Fibroblast of skin of right quadriceps (primary cell): ENCODE results near the gene RGS6.

Experiments used
- DNase-seq: peaks from one replicate; pipeline ENCODE4 v3.0.0-alpha.2; 2013

RGS6 gene

DNA sequence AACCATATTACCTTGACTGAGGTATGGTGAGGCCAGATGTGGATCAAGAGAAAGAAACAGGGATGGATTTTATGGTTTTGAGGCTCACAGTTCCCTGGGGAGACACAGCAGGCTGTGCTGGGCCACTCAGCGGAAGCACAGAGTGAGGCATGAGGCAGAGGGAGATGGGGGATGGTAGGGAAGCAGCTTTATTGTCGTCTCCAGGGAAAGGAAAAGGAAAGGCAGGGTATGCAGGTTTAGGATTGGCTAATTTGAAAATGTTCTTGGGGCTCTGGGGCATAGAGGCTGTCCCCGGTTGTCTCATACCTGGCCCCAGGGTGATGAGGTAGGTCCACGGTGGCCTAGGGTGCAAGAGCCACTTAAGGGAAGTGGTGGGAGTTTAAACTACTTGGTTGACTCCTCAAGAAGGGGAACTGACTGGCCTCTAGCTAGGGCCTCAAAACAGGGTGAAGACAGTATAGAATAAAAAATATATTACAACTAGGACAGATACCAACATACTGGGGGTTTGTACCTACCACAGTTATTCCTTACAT, 322.8 kb downstream of the RGS6 start:
- no peak for DNase-seq

- DNase-seq = no peak
Observed at GRCh38 chr14:72256055-72256454, 323.8 kb downstream of the RGS6 start.

- DNase-seq = no peak
Observed at GRCh38 chr14:72261068-72261467, 328.8 kb downstream of the RGS6 start.

DNA sequence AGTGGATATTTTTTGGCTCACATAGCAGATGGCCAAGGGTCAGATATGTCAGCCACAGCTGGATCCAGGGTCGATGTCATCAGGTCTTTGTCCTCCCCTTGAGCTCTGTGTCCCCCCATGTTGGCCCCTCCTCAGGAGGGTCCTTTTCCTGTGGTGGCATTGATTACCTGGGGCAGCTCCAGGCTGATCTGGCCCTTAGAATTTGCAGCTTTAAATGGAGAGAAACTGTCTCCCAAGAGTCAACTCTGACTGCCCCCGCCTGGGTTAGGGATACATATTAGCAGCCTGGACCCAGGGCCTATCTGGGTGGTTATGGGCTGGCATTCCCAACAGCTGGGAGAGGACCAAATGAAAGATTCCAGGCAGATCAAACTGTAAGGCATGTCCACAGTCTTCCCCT, 330.5 kb downstream of the RGS6 start:
- DNase-seq = no peak

DNA sequence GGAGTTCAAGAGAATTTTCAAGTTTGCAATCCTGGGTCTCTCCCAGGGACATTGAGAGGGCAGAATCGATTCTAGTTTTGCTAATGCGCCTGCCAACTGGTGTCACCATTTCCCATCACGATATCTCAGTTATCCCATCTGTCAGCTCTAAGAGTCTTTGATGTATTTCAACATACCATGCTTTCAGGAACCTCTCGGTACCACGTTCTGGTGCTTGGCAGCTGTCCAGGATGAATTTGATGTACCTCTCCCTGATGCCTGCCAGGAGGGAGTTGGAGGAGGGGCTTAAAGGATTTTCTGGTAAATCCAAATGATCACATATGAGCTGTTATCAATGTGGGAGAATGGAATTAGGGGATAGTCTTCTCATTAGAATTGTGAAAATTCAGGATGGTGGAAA, 332.5 kb downstream of the RGS6 start:
- DNase-seq = no peak

- no peak for DNase-seq
Observed at GRCh38 chr14:72270147-72270727, 338.0 kb downstream of the RGS6 start.

DNA sequence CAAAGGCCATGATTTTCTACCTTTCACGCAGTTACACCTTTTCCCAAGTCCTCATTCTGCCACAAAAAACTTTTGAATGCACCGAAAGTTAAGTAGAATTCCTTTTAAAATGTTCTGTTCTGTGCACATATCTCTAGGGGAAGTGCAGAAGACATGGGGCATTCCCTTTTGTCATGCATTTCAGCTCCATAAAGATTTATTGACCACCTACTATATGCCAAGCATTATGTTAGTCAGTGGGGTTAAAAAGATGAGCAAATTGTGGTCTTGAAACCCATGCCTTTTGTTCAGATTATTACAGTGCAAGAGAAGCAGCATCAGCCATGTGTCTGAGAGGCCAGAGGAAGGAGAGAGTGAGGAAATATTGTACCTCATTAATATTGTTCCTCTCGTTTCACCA, 338.5 kb downstream of the RGS6 start:
- DNase-seq = no peak

- no peak for DNase-seq
Observed at GRCh38 chr14:72275242-72275641, 343.0 kb downstream of the RGS6 start.

GRCh38 chr14:72278316-72278715, 346.1 kb downstream of the RGS6 start:
- DNase-seq = no peak

GRCh38 chr14:72284176-72284575, 351.9 kb downstream of the RGS6 start:
- no peak for DNase-seq

GRCh38 chr14:72290241-72290640, 358.0 kb downstream of the RGS6 start:
- DNase-seq = no peak

DNA sequence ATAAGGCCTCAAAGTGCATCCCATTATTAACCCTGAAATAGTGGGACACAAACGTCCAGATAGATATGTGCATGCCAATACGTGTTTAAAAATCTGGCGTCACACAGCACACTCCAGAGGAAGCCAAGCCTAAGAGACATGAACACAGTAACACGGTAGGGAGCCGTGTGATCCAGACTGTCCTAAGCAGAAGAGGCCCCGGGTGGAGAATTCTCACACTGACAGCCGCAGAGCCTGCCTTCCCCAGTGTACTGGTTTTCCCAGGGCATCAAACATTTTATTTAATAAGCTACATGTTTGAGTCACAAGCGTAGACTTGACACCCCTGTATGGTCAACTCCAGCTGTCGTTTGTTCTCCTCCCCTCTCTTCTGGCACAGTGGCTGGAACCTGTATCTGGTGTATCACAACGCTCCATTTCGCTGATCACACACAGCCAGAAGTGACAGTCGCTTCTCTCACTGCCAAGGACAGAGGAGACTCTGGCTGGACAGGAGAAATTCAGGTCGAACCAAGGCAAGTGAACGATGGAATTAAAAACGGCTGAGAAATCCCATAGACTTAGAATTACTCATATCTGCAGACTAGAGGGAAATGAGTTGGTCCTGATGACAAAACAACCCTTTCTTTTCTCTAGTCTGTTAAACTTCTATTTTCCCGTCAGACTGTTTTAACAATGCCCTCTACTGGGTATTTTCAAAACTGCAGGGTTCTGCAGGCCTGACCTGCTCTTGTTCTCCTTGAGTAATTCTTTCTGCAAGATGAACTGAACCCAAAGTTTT, 359.9 kb downstream of the RGS6 start:
- peak; percentile 18 for DNase-seq

GRCh38 chr14:72292689-72293024, 360.4 kb downstream of the RGS6 start:
- DNase-seq = no peak

- DNase-seq = no peak
Observed at GRCh38 chr14:72301352-72301751, 369.1 kb downstream of the RGS6 start.

DNA sequence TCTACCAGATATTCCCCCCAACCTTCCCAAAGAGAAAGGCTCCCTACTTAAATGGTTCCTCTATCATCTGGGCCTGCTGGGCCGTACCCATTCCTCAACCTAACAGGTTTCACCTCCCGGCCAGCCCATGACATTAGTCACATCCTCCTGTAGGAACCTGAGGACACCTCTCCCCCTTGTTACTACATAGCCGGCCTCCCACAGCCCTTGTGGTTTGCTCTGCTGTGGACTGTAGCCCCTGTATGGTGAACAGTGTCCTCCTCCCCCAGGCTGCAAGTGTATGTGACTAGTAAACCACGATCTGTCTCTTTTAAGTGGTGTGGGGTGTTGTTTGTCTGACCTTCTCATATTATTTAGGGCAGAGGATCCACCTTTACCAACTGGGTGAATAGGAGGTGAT, 371.7 kb downstream of the RGS6 start:
- DNase-seq = no peak

GRCh38 chr14:72305561-72305960, 373.3 kb downstream of the RGS6 start:
- no peak for DNase-seq

DNA sequence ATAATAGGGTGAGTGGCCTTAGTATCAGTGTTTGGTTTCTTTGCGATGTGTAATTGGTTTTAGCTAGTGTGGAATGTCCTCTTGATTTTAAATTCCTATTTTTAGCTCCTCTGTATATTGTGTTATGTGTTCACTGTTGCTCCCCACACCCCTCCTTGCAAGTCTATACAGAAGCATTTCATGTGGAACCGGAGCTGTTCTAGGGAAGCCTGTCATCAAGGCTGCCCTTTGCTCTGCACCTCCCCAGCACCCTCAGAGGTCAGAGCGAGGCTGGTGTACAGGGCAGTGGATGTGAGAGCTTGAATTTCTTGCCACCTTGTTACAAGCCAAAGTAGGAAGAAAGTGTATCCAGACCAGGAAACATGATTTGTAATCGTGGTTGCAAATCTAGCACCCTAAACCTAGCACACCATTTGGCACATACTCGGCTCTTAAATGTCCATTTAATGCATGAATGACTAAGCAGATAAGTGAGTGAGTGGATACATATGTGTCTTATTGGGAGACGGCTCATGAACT, 376.8 kb downstream of the RGS6 start:
- no peak for DNase-seq

GRCh38 chr14:72311116-72311515, 378.9 kb downstream of the RGS6 start:
- no peak for DNase-seq

GRCh38 chr14:72311516-72311915, 379.3 kb downstream of the RGS6 start:
- DNase-seq = no peak

- no peak for DNase-seq
Observed at GRCh38 chr14:72314808-72315435, 382.7 kb downstream of the RGS6 start.

- no peak for DNase-seq
Observed at GRCh38 chr14:72315714-72316113, 383.5 kb downstream of the RGS6 start.

- DNase-seq = no peak
Observed at GRCh38 chr14:72318648-72319047, 386.4 kb downstream of the RGS6 start.

GRCh38 chr14:72332046-72332445, 399.8 kb downstream of the RGS6 start:
- DNase-seq = no peak

DNA sequence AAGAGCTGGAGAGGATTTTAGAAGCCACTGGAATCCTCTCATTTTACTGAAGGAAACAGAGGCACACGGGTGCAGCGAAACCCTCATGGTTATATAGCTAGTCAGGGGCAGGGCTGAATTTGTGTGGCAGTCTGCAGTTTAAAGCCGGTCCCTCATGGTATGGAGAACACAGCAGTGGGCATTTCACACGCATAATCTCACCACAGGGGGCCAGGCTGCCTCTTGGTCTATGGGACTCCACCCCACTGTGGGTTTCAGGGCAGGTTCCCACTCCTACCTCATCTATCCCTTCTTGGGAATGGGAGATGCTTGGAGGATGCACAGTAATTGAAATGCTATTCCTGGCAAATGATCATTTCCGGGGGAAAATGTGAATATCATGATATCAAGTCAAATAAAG, 400.6 kb downstream of the RGS6 start:
- DNase-seq = no peak
